ENCODE measurements around the gene HDAC4.

DNA sequence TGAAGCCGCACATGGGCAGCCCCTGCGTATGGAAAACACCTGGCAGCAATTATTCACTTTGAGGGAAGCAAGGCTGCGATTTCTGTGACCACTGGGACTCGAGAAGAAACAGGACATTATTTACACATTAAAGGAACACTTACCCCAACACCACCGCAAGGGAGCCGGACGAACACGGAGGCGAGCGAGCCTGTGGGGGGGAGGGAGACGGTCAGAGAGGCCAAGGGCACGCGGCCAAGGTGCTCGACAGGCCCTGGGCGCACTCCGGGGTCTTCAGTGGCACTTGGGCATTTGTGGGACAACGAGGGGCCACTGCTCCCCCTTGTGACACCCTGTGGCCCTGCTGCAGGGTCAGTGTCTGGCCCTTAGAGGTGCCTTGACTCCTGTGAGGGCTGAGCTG is 306.0 kb downstream of the HDAC4 start:
- TF ChIP-seq CEBPB (IDR thresholded peaks at IDR 0.05) (no peak), TAF1 (IDR thresholded peaks at IDR 0.05; ENCODE audit: low read depth) (no peak), TCF12 (IDR thresholded peaks at IDR 0.05; ENCODE audit: low read depth) (no peak), REST (IDR thresholded peaks at IDR 0.05; ENCODE audit: low read depth) (no peak), NFIC (IDR thresholded peaks at IDR 0.05) (no peak), RAD21 (IDR thresholded peaks at IDR 0.05; ENCODE audit: low read depth) (no peak), MAX (IDR thresholded peaks at IDR 0.05) (no peak), CREB1 (IDR thresholded peaks at IDR 0.05; ENCODE audit: low read depth) (no peak), EGR1 (IDR thresholded peaks at IDR 0.05) (no peak), YY1 (IDR thresholded peaks at IDR 0.05; ENCODE audit: low read depth) (no peak)

All from Ishikawa (cell line).